ENCODE data around the gene ZNF668.

GRCh38 chr16:31108035-31108793 lies 34.2 kb upstream of the ZNF668 start, which contains the start of gene BCKDK:
- TF ChIP-seq EZH2 (IDR thresholded peaks at IDR 0.05; ENCODE audit: low read length, missing control alignments): no peak
- no peak for TF ChIP-seq CTCF (conservative IDR thresholded peaks at IDR 0.05 in 1 of 2, IDR thresholded peaks at IDR 0.05 in 1 of 2; ENCODE audit: low read depth in 1 of 2, low read length in 2 of 2)

Data from fibroblast of lung (primary cell).